Upper lobe of right lung (tissue), 1 donor: ENCODE results near the gene ADGRV1. TPM values are rescaled to one million over a fixed set of nuclear protein-coding genes. Genes with fewer than 3 reads are reported as not detected.
"Not testable (repeated sequence)": the region's sequence is repeated elsewhere in the genome, so short reads cannot be mapped to it uniquely, and the experiment has no call there.

Experiments
- ATAC-seq: fragments of 200-7000 bp; cut with Tn5 transposase; one replicate; pipeline ENCODE4 v1.9.1; 2020; ENCODE audit warnings: mild to moderate bottlenecking, moderate library complexity
- DNase-seq: peaks from one replicate; pipeline ENCODE4 v3.0.0-alpha.2; 2020
- H3K27ac ChIP-seq: fragments of 200-600 bp; one replicate; pipeline ENCODE4 v1.8.0; 2022
- H3K27me3 ChIP-seq: fragments of 200-600 bp; one replicate; pipeline ENCODE4 v1.8.0; 2022; ENCODE audit warnings: mild to moderate bottlenecking
- H3K36me3 ChIP-seq: fragments of 200-600 bp; one replicate; pipeline ENCODE4 v1.8.0; 2022
- H3K4me1 ChIP-seq: fragments of 200-600 bp; one replicate; pipeline ENCODE4 v1.8.0; 2022
- H3K4me3 ChIP-seq: fragments of 200-600 bp; one replicate; pipeline ENCODE4 v1.8.0; 2022; ENCODE audit warnings: mild to moderate bottlenecking
- H3K9me3 ChIP-seq: fragments of 200-600 bp; one replicate; pipeline ENCODE4 v1.8.0; 2022
- intact Hi-C: fragments of 100-400 bp; cut with DNase I; formaldehyde crosslinking; loops from one replicate; pipeline ENCODE4 v1.11.0; 2022
- total RNA-seq: library from RNA; stranded (reverse); fragmentation: NEBNext Ultra II Directional; extraction: Animal tissue kit (Norgen Biotek cat#: 25700); gene quantifications from one replicate; pipeline ENCODE4 v1.2.1, GENCODE V29; 2021
- TF ChIP-seq, protein P1 (sequence below): fragments of 200-600 bp; IDR thresholded peaks from one replicate; pipeline ENCODE4 v1.8.0; 2022; ENCODE audit warnings: antibody characterized with exemption
- donor health status: DM: no; HTN: yes; CAD: no; lungs with severe emphysema.

Gene ADGRV1
- total RNA-seq, 1 donor from 2014 or later: 47.1 TPM

- TF ChIP-seq, protein P1, sequence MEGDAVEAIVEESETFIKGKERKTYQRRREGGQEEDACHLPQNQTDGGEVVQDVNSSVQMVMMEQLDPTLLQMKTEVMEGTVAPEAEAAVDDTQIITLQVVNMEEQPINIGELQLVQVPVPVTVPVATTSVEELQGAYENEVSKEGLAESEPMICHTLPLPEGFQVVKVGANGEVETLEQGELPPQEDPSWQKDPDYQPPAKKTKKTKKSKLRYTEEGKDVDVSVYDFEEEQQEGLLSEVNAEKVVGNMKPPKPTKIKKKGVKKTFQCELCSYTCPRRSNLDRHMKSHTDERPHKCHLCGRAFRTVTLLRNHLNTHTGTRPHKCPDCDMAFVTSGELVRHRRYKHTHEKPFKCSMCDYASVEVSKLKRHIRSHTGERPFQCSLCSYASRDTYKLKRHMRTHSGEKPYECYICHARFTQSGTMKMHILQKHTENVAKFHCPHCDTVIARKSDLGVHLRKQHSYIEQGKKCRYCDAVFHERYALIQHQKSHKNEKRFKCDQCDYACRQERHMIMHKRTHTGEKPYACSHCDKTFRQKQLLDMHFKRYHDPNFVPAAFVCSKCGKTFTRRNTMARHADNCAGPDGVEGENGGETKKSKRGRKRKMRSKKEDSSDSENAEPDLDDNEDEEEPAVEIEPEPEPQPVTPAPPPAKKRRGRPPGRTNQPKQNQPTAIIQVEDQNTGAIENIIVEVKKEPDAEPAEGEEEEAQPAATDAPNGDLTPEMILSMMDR: no peak
- DNase-seq (no peak), ATAC-seq (peak; percentile 59)
- intact Hi-C loops: no loop called here
- Histone ChIP-seq H3K27ac (no peak overlapping the region), H3K4me3 (no peak overlapping the region), H3K9me3 (no peaks in the 10 kb centered on the region), H3K4me1 (peaks cover 35% of the 10 kb centered on the region), H3K27me3 (no peaks in the 10 kb centered on the region), H3K36me3 (no peaks in the 10 kb centered on the region)
These were observed 500.0 kb downstream of the ADGRV1 start for GRCh38 chr5:91058575-91058974.

DNA sequence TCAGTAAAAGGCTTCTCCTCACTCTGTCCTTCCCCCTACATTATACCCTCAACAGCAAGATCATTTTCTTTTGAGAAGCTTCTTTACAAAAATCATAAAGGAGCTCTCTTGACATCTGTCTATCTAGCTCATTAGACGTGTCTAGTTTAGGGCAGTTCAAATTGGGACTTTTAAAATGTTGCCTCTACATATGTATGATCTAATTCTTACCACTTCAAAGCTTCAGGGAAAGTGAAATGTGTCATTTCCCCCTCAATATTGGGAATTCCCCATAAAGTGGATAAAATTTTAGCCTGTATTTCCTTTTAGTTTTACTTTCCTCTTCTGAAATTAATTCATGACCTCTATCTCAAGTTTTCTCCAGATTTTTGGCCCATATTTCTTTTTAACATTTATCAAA is 500.8 kb downstream of the ADGRV1 start:
- ATAC-seq (no peak), DNase-seq (no peak)
- no peak overlapping the region for H3K27ac ChIP-seq
- no peaks in the 10 kb centered on the region for H3K27me3 ChIP-seq
- H3K36me3 ChIP-seq: no peaks in the 10 kb centered on the region
- H3K4me3 ChIP-seq: no peak overlapping the region
- intact Hi-C loops: no loop called here
- TF ChIP-seq, protein P1: no peak
- peaks cover 32% of the 10 kb centered on the region for H3K4me1 ChIP-seq
- H3K9me3 ChIP-seq: no peaks in the 10 kb centered on the region

DNA sequence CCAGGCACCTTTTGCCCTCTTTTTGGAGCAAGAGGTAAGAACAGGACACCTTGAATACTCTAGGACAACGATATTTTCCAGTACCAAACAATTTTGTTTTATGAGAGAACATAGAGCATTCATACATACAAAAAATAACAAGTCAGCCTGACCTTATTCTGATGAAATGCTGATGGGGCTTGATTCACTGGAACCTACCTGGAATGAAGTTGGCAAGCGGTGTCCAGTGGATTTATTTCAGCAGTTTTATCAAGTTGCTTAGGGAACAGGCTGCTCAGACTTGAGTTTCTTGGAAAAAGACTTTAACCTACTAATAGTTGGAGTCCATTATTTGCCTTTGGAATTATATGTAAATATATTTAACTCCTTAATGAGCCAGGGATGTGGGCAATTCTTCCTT is 502.5 kb downstream of the ADGRV1 start:
- Histone ChIP-seq H3K9me3 (no peaks in the 10 kb centered on the region), H3K4me1 (peaks cover 27% of the 10 kb centered on the region), H3K27me3 (no peaks in the 10 kb centered on the region), H3K27ac (no peak overlapping the region), H3K36me3 (no peaks in the 10 kb centered on the region), H3K4me3 (no peak overlapping the region)
- DNase-seq: no peak
- no peak for ATAC-seq
- intact Hi-C loops: no loop called here
- TF ChIP-seq, protein P1: no peak

DNA sequence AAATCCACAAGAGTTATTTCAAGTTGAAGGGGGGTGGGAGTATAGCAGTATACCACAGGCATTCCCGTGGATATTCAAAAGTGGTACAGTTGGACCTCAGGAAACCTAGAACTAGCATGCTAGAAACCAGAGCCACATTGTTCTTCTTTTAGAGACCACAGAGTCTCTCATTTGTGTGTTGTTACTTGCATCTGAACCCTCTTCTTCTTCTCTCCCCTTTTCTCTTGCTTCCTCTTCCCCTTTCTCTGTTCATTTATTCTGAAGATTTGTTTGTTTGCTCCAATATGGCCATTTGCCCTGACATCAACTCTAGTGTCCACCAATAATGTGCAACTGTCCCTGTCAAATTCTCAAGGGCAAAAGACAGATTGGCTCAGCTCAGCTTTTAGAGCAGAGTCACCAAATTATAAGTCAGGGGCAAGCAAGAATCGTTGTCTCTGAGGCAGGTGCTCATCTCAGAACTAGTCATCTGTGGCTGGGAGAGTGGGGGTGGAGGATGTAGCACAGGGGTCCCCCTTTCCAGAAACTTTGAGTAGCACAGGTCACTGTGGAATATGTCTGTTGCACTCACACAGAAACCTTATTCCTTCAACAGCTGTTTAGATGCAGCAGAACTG is 503.5 kb downstream of the ADGRV1 start:
- no peaks in the 10 kb centered on the region for H3K9me3 ChIP-seq
- H3K4me1 ChIP-seq: peaks cover 24% of the 10 kb centered on the region
- H3K27ac ChIP-seq: no peak overlapping the region
- intact Hi-C loops: no loop called here
- ATAC-seq (no peak), DNase-seq (no peak)
- TF ChIP-seq, protein P1: no peak
- H3K4me3 ChIP-seq: no peak overlapping the region
- H3K36me3 ChIP-seq: no peaks in the 10 kb centered on the region
- H3K27me3 ChIP-seq: no peaks in the 10 kb centered on the region

DNA sequence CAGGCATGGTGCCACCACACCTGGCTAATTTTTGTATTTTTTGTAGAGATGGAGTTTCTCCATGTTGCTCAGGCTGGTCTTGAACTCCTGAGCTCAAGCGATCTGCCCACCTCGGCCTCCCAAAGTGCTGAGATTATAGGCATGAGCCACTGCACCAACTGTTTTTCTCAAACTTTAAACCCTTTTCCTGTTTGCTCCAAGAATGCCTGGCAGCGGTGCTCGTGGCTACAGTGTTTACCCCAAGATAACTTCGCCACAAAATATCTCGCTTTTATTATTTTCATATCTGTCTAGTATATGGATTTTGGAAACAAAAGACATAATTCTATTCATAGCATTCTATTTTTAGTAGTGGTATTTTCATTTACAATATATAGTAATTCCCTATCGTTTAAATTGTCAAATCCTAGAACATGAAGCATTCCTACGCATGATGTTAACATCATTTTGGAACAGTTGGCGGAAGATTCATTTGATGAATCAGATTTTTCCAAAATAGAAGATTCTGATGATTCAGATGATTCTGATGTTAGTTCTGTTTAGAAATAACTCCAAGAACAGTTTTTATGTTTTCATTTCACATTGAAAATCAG is 504.6 kb downstream of the ADGRV1 start:
- H3K4me3 ChIP-seq, H3K36me3 ChIP-seq, H3K27me3 ChIP-seq, DNase-seq, H3K9me3 ChIP-seq, H3K27ac ChIP-seq, intact Hi-C loops, ATAC-seq: not testable (repeated sequence)
- H3K4me1 ChIP-seq: peaks cover 18% of the 10 kb centered on the region

DNA sequence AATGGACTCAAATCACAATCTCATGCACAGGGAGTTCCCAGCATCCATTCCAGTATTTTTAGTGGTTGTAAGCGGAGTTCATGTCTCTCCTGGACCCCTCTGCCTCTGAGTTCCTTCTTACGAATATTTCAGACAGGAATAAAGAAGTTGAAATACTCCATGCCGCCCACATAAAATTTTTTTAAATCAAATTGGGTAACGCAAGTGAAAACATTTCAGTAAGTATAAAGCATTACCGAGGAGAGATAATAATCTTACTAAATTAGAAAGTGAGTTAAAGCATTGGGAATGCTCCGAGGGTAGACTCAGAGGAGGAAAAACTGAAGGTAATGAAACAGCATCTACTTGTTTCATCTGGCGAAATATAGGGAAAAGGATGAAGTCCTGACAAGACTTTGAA is 506.9 kb downstream of the ADGRV1 start:
- Histone ChIP-seq H3K4me3 (no peak overlapping the region), H3K27ac (no peak overlapping the region)

More for the DNA sequence above, 506.9 kb downstream of the ADGRV1 start:
- TF ChIP-seq, protein P1: no peak
- Histone ChIP-seq H3K4me1 (peaks cover 4% of the 10 kb centered on the region), H3K36me3 (no peaks in the 10 kb centered on the region), H3K9me3 (no peaks in the 10 kb centered on the region), H3K27me3 (no peaks in the 10 kb centered on the region)
- no peak for ATAC-seq
- DNase-seq: no peak
- intact Hi-C loops: no loop called here
